ENCODE results near the gene APOL2.
"Not testable (repeated sequence)": the region's sequence is repeated elsewhere in the genome, so short reads cannot be mapped to it uniquely, and the experiment has no call there.

The APOL2 gene

DNA sequence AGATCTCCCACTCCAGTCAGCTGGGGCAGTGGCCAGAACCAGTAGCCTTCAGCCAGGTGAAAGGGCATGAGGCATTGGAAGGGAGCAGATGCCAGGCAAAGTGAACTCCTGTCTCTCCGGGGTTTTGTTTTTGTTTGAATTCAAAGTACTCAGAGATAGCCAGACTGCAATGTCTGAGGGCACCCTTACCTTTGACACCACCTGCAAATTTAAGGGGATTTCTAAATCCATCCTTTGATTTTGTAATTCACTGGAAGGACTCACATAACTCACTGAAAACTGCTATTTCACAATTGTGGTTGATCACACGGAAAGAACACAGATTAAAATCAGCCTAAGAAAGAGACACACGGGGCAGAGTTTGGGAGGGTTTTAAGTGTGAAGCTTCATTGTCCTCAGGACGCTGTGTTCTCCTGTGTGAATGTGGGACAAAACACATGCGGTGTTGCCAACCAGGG, 23.9 kb upstream of the APOL2 start:
- not testable (repeated sequence) for DNase-seq (ENCODE audit: low read depth in 2 of 2, low spot score in 1 of 2)

DNA sequence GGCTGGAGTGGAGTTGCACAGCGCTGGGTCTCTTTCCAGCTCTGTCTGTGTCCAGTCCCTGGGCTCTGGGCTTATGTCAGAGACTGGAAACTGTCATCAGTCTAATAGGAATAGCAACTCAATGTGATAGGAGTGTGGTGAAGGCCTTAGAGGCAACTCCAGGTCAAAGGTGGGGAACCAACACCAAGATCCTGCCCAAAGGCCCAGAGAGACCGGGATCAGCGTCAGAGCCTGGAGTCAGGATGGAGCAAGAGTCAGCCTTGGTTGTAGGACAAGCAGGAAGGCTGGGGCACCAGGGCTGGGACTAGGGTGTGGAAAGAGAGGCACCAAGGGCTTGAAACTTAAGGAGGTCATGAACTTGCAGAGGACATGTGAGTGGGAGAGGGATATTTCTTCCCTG, 23.0 kb upstream of the APOL2 start:
- not testable (repeated sequence) for DNase-seq (ENCODE audit: low read depth in 2 of 2, low spot score in 1 of 2)

DNA sequence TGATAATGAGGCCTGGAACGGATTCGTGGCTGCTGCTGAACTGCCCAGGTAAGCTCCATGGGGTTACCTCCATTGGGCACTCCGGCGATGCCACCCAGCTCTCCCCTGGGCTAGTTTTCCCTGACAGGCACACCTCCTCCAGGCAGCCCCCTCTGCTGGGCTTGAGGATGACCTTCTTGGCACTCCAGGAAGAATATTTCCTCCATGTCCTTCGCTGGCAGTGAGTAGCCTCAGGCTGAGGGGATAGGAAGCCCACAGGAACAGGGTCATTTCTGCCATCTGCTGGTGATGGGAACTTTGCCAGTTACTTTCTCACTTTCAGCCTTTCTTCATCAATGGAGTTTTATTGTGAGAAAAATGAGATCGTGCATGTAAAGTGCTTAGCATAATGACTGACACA, 22.3 kb upstream of the APOL2 start:
- DNase-seq (ENCODE audit: low read depth in 2 of 2, low spot score in 1 of 2): not testable (repeated sequence)

DNA sequence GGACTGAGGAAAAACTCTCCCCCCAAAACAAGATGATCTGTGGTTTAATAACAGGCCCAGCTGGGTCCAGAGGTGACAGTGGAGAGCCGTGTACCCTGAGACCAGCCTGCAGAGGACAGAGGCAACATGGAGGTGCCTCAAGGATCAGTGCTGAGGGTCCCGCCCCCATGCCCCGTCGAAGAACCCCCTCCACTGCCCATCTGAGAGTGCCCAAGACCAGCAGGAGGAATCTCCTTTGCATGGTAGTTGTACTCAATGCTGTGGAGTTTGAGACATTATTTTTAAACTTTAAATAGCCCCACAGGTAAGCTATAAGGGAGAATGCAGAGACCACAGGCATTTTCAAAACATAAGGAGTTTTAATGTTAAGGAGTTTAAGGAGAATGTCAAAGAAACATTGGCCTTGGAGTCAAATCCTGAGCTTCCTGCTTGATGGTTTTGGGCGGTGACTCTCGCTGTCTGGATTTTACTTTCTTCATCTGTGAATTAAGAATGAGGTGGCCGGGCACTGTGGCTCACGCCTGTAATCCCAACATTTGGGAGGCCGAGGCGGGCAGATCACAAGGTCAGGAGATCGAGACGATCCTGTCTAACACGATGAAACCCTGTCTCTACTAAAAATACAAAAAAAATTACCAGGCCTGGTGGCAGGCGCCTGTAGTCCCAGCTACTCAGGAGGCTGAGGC, 20.4 kb upstream of the APOL2 start:
- DNase-seq (ENCODE audit: low read depth in 2 of 2, low spot score in 1 of 2): no peak

DNA sequence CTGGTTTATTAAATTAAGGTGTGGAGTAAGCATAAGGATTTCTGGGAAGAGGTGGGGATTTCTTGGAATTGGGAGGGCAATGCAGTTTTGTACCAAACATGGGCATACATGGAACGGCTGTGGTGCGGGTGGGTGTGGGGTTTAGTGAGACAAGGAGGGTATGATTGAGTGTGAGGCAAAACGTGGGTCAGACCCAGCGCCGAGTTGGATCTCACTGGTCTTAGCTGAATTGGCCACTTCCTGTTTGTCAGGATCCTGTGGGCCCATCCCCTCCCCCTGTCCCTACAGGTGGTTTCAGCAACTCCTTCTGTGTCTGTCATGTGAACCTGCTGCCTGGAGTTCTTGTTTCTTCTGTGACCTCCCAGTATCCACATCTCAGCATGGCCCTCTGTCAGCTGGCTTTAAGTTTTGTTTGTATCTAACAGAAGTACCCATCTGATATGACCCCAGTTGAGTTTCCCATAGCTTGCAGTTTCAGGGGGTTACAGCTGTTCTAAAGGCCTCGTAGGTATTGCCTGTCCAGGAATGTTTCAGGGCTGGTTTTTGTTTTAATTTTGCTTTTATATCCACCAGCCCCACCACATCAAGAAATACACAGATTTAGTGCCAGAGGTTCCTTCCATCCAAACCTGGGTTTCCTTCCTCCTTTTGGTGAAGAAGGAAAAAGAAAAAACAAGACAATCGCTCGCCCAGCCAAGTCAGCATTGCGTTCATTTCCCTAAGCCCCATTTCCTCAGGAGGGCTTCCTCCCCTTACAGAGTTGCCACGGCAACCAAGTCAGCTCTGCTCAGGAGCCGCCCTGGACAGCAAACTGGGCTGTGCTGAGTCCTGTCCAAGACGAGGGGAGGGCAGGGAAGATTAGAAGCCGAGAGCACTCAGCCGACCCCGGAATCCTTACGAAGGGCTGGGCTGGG, 19.6 kb upstream of the APOL2 start:
- no peak for DNase-seq (ENCODE audit: low read depth in 2 of 2, low spot score in 1 of 2)

DNA sequence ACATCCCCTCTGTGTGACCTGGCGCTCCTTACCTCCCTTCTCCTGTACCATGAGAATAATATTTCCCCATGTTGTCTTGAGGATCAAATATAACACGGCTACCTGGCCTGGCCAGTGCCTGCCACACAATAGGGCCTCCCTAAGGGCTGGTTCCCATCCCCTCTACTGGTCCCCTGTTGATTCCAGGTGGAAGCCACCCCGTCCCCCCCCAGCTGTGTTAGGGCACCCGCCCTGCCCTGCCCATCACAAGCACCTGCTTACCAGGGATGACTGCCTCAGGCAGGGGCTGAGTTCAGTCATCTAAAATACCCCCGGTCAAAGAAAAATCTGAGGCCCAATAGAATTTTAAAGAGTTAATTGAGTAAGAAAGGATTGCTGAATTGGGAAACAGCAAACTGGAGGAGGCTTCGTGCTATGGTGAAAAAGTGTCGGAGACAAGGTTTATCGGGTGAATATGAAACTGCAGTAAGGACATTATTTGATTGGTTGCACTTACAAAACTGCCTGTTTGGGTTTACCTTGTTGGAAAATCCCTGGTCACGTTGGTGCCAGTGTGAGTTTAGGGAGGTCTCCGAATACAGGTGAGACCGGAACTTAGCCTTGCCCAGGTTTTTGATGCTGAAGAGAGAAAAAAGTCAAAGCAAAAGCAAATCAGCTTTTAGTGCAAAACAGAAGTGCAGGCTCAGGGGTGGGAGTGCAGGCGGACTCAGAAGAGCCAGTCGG, 18.8 kb upstream of the APOL2 start:
- DNase-seq (ENCODE audit: low read depth in 2 of 2, low spot score in 1 of 2): no peak

DNA sequence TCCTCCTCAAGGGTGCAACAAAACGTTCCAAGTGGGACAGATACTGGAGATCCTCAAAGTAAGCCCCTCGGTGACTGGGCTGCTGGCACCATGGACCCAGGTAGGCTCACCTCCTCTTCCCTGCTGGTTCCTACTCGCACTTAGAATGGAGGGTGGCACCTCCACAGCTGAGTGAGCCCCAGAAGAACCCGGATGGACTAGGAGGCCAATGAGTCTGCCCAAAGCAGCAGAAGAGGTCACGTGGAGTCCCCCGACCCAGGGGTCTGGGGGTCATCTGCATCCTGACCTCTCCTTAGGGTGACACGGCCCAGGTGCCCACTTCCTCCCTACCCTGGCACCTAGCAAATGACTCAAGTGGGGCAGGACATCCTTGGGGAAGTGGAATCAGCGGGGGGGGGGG, 18.0 kb upstream of the APOL2 start:
- no peak for DNase-seq (ENCODE audit: low read depth in 2 of 2, low spot score in 1 of 2)

DNA sequence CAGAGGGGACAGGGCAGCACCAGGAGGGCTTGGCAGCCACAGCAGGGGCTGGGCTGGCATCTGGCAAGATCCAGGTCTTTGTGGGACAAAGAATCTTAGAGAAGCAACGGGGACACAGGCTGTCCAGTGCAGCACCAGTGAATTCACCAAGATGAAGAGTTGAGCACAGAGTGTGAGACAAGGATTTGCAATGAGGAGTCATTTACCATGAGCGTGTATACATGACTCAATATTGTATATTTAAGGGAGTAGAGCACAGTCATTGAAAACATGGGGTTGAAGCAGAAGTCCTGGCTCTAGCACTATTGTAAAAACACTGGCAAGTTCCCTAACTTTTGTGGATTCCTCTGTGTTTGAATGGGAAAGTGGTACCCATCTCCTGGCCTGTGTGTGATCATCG, 17.2 kb upstream of the APOL2 start:
- no peak for DNase-seq (ENCODE audit: low read depth in 2 of 2, low spot score in 1 of 2)

DNA sequence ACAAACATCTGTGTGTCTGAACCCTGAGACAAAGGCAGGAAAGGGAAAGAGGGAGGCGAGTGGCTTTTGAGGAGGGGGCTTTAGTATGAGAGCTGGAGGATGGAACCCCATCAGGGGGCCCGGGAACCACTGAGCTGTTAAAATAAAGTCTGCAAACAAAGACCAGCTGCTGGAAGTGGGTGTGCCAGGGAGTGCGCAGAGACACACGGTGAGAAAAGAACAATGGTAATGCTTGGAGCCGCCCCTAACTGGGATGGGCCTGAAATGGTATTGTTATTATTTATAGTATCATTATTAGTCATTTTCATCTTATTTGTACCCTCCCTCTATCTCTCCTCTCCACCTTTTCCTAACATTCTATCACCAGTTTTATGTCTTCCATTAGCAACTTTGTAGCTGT, 16.2 kb upstream of the APOL2 start:
- not testable (repeated sequence) for DNase-seq (ENCODE audit: low read depth in 2 of 2, low spot score in 1 of 2)

DNA sequence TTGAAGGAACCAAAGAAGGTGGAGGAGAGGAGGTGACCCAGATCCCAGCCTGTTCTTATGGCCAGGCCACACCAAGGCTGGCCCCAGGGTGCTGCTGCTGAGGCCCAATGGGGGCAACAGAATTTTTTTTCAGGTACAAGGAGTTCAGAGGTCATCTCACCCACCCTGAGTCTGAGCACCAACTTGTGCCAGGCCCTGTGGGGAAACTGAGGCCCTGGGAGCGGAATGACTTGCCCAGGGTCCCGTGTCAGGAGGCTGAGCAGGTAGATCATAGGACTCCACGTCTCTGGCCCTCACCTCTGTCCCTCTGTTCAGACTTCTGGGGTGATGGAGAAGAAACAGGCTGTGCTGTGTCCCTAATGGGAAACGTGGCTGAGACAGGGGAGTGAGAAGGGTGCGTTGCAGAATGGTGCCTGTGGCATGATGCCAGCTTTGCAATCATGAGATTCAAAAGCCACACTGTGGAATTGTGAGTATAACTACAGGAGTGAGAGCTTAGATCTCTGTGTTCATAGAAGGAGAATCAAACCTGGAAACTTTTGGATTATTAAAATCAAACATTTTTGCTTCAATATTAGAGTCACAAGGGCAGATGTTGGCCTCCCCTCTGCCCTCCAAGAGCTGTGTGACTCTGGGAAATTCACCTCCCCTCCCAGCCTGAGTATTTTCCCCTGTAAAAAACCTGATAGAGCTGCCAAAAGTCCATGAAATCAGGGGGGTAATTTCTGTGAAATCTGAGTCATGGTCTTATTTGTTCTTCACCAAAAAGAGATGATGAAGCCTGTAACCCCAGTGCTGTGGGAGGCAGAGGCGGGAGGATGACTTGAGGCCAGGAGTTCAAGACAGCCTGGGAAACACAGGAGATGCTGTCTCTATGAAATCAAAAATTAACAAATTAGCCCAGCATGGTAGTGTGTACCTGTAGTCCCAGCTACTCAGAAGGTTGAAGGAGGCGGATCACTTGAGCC, 14.5 kb upstream of the APOL2 start:
- DNase-seq (ENCODE audit: low read depth in 2 of 2, low spot score in 1 of 2): peak in 1 of 2 donors; percentile 31

DNA sequence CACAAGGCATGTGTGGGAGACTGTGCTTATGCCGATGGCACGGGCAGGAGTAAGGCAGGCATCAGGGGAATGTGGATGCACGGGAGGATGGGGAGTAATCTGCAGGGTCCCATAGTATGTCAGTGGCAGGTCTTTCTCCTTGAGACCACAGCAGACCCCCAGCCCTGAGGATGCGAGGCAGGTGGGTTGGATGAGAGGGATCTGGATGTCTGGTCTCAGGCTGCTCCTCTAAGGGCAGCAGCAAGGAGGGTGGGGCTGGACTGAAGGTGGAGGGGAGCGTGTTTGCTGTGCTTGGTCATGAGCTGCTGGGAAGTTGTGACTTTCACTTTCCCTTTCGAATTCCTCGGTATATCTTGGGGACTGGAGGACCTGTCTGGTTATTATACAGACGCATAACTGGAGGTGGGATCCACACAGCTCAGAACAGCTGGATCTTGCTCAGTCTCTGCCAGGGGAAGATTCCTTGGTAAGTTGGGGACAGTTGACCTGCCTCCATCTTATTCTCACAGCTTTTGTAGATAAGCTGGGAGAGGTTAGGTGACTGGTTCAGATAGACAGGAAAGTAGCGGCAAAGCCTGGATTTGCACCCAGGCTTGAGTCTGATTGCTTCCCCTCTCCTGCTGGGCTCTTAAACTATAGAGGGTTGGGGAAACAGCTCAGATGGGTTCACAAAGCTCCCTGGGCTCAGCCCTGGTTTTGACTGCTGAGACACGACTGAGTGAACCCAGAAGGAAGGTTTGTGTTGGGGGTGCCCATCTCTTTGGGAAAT, 13.6 kb upstream of the APOL2 start, which contains the start of gene APOL1:
TSS of gene APOL1 (plus strand) at position 380 of the 769 bp plus-strand sequence. CDS start 1,823 bp downstream, outside the sequence.
- DNase-seq (ENCODE audit: low read depth in 2 of 2, low spot score in 1 of 2): no peak

DNA sequence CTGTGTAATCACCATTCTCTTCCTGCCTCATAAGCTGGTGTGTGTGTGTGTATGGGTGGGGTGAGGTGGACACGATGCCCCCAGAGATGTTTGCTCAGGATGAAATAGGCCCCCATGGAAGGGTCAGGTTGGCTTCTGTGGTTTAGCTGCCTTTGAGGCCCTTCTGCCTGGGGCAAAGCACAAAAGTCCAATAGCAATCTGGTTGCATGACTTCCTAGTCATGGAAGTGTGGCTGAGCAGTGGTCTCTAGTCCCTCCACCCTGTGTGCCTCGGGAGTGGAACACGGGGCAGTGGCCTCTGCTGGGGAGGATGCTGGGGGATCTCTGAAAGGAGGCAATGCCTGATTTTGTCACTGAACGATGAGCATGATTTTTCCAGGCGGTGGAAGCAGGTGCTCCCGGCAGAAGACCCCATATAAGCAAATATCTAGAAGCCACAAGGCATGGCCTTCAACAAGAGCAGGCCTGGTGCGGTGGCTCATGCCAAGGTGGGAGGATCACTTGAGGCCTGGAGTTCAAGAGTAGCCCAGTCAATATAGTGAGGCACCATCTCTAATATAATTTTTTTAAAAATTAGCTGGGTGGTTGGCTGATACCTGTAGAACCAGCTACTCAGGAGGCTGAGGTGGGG, 12.8 kb upstream of the APOL2 start:
- not testable (repeated sequence) for DNase-seq (ENCODE audit: low read depth in 2 of 2, low spot score in 1 of 2)

DNA sequence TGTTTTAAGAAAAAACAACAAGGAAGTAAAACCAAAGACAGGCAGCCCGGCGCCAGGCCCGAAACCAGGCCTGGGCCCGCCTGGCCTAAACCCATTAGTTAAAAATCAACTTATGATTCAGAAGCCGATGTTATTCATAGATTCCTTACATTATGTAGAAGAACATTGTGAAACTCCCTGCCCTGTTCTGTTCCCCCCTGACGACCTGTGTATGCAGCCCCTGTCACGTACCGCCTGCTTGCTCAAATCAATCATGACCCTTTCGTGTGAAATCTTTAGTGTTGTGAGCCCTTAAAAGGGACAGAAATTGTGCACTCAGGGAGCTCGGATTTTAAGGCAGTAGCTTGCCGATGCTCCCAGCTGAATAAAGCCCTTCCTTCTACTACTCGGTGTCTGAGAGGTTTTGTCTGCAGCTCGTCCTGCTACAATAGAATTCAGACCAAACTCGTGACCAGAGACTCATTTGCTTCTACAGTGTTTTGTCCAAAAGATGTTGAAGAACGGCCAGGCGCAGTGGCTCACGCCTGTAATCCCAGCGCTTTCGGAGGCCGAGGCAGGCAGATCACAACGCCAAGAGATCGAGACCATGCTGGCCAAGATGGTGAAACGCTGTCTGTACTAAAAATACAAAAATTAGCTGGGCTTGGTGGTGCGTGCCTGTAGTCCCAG, 11.1 kb upstream of the APOL2 start:
- not testable (repeated sequence) for DNase-seq (ENCODE audit: low read depth in 2 of 2, low spot score in 1 of 2)

DNA sequence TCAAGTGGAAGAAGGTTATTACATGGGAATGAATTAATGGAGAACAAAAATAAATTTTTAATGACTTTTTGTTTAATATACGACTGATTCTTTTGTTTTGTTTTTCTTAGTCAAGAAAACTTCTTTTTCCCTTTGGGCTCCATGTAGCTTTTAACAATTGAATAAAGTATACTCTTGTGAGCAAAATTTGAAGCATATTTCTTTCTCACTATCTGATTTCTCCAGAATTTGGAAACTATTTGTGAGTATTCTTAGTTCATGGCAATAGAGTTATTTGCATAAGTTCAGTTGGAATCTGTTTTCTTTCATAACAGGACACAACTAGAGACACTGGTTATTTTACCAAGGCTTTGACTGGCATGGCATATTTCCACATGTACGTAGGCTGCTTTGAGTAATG, 9.8 kb upstream of the APOL2 start:
- no peak for DNase-seq (ENCODE audit: low read depth in 2 of 2, low spot score in 1 of 2)

DNA sequence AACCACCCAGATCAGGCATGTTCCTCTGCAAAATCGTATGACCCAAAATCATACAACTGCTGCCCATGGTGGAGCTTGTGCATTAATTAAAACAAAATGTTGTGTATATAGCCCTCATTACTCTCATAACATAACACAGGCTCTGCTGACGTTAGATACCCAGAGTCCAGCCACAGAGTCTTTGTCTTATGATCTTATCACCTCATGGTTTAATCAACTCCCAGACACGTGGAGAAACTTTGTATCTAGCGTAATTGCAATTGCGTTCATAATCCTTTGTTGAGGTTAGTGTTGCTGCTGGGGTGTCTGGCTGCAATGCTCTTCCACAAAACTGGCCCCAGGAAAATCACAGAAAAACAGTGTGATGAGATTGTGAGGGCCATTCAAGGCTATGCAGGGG, 8.6 kb upstream of the APOL2 start:
- no peak for DNase-seq (ENCODE audit: low read depth in 2 of 2, low spot score in 1 of 2)

DNA sequence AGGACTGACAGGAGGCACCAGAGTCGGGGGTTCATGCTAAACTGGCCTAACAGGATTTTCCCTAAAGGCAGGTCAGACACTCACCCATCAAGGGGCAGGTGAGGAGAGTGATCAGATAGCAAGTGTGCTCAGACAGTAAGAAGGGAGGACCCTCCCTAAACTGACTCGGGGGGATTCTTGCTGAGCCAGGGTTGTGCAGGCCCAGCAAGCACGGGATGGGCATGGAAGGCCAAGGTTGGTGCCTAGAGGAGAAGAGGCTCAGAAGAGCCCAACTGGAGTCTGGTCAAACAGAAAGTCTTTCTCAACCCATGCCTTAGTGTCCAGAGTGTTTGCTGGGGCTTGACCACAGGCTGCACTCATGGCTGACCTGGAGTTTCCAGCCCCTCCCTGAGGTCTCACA, 7.4 kb upstream of the APOL2 start:
- no peak for DNase-seq (ENCODE audit: low read depth in 2 of 2, low spot score in 1 of 2)

DNA sequence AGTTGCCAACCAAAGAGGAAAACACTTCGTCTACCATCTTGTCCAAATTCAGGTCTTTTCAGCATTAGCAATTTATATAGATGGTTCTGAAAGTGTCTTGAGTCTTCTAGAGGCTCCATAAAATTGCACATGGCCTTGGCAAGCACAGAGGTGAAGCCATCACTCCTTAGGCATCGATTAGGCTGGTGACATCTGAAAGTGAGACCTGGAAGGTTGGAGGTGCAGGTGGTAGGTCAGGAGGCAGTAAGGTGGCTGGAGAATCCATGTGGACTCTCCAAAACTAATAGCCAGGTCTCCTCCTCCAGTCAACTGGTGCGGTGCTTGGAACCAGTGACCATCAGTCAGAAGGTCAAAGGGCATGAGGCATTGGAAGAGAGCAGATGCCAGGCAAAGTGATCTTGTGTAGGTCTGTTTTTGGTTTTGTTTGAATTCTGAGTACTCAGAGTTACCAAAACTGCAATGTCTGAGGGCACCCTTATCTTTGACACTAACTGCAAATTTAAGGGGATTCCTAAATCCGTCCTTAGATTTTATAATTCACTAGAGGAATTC, 6.6 kb upstream of the APOL2 start:
- no peak for DNase-seq (ENCODE audit: low read depth in 2 of 2, low spot score in 1 of 2)

Measured in stimulated activated CD8-positive, alpha-beta memory T cell treated with anti-CD3 and anti-CD28 coated beads, Interleukin-4, amount 100 ng/mL, for 4 hours (primary cell).